T-helper 1 cell (primary cell): ENCODE results near the gene TATDN2.
"Not testable (repeated sequence)": the region's sequence is repeated elsewhere in the genome, so short reads cannot be mapped to it uniquely, and the experiment has no call there.

ENCODE experiments used
- DNase-seq, 5 donors: peaks; one replicate each; pipeline ENCODE4 v3.0.0-alpha.2; 2012 to 2020

The TATDN2 gene

GRCh38 chr3:10268930-10269329 is 20.7 kb downstream of the TATDN2 start:
- no peak for DNase-seq

GRCh38 chr3:10269443-10269842 is 21.2 kb downstream of the TATDN2 start:
- no peak for DNase-seq

- not testable (repeated sequence) for DNase-seq
These were observed 24.2 kb downstream of the TATDN2 start for GRCh38 chr3:10272476-10272875.

DNA sequence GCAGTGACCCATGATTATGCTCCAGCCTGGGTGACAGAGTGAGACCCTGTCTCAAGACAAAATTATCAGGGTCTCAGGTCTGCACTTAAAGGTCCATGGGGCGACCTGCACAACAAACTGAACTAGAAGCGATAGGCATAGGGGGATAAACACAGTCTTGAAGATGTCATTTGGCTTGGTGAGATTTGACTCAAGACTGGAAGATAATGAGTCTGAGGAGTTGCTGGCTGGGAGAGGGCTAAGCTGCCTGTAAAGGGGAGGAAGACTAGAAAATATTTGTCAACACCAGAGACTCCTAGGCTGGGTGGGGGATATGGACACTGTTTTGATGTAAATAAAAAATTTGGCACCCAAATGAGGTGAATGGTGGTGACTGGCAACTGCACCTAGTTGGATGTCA is 24.7 kb downstream of the TATDN2 start:
- DNase-seq, result no peak

DNA sequence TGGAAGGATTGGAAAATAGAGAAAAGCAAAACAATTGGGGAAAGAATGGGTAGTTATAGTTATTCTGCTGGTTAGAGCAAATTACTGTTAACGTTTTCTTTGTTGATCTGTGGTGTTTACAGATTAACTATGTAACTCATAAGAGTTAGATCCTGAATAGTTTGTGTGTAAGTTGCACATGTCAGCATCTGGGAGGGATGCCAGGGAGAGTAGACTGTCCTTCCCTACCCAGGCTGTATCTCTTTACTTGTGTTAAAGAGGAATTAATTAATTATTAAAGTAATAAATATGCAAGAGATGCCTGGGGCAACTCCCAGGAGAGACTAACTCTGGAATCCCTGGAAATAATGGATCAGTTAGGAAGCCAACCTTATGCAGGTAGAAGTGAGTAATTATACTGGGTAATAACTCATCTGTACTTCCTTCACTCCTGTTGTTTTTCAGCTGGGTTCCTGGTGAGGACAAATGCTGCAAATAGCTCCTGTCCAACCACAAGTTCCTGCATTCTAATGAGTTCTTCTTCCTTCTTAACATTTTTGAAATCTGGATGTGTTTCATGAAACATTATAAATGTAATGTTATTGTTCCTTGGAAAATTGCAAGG is 25.5 kb downstream of the TATDN2 start:
- no peak for DNase-seq

DNA sequence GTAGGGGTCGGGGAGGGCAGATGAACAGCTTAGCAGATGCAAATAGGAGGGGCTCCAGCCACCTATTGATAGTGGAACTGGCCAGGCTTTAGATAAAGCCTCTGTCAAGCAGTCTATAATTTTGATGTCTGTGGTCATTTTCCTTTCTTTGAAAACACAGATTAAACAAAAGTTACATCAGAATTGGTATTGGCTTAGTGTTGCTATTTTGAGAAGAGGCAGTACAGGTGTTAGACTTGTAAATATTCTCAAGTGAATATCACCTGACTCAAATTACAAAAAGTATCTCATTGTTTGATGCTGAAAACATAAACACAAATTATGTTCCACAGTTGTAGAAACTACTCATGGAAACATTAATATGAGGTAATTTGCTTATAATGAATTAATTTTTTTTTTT is 26.3 kb downstream of the TATDN2 start:
- DNase-seq, result no peak

GRCh38 chr3:10277115-10277625 is 28.9 kb downstream of the TATDN2 start:
- no peak for DNase-seq

DNA sequence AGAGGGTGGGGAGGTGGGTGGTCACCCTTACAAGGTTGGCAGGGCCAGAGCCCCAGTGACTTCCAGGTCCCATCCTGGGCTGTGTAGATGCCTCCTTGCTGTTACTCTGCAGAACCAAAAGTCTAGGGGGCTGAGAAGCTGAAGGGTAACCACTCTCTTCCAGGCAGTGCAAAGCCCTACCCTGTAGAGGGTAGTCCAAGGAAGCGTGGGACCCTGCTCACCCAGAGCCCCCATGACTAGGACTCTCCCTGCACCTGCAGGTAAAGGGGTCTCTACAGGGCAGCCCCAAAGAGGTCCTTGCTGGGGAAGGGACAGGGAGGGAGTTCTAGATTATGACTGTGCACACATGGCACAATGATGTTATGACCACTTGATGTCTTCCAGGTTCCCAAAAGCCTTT is 30.2 kb downstream of the TATDN2 start:
- DNase-seq, result no peak

DNA sequence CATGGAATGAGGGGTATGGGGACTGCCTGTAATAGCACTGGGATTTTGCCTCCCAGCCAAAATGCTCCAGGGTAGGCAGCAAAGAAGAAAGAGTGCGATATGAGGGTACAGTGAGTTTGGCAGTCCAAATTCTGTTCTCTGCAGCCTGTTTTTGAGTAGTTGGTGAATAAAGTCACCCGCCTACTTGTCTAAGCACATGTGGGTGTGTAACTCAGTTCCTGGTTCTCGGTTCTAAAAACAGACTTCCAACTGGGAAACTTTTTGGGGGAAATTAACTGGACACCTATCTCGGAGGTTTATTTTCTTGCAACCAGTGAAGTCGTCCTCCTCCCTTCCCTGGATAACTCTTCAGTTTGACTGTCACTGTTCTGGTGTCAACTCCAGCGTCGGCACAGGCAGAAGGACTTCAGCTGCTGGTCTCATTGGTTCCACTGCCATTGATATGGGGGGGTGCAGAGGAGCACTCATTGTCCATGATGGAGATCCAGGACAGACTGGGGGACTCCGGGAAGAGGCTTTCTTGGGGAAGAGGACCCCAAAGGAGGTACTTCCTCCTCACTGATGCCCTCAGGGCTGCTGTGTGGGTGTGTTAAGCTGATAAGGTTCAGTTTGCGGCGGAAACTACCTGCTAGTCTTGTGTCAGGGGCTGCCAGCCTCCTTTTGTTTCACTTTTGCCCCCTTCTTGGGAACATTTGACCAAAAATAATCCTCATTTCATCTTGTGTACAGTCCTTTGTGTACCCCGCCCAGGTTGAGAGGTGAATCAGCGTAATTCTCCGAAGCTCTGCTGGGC is 31.3 kb downstream of the TATDN2 start:
- no peak for DNase-seq

- DNase-seq, result no peak
These were observed 31.9 kb downstream of the TATDN2 start for GRCh38 chr3:10280177-10280529.

GRCh38 chr3:10280571-10280970 is 32.3 kb downstream of the TATDN2 start:
- DNase-seq, result no peak

GRCh38 chr3:10281951-10282350 is 33.7 kb downstream of the TATDN2 start:
- no peak for DNase-seq

DNA sequence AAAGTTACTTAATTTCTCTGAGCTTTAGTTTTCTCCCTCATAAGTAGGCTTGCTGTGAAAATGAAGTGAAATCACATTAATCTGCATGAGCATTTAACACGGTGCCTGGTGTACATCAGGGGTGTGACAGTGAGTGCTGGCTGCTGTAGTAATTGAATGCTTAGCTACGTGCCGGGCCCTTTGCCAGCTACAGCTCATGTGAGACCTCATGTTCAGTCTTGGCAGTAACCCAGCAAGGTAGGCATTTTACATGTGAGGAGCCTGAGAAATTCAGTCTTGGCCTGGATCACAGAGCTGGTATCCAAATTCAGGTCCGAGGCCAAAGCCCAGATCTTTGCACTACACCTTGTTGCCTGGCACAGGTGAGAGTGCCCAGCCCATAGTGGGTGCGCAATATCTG is 35.4 kb downstream of the TATDN2 start:
- DNase-seq, result no peak

DNA sequence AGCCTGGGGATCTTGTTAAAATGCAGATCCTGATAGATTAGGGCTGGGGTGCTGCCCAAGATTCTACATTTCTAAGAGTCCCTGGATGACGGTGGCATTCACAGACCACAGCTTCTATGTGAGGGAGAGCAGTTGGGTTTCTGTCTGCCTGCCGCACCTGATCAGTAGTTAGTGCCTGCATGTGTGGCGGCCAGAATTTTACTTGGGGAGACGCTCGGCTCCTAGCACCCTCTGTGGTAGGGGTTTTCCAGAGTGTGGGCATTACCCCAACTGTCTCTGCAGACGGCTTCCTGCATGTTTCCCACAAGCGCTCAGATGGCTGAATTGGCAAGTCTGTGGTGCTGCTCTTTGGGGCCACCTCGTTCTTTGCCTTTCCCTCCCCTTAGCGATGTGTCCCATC is 36.2 kb downstream of the TATDN2 start:
- peak; percentile 17 to 61 (median 44) for DNase-seq

- no peak for DNase-seq
These were observed 37.2 kb downstream of the TATDN2 start for GRCh38 chr3:10285272-10286132.

- DNase-seq, result no peak
These were observed 37.9 kb downstream of the TATDN2 start for GRCh38 chr3:10286133-10286524.

DNA sequence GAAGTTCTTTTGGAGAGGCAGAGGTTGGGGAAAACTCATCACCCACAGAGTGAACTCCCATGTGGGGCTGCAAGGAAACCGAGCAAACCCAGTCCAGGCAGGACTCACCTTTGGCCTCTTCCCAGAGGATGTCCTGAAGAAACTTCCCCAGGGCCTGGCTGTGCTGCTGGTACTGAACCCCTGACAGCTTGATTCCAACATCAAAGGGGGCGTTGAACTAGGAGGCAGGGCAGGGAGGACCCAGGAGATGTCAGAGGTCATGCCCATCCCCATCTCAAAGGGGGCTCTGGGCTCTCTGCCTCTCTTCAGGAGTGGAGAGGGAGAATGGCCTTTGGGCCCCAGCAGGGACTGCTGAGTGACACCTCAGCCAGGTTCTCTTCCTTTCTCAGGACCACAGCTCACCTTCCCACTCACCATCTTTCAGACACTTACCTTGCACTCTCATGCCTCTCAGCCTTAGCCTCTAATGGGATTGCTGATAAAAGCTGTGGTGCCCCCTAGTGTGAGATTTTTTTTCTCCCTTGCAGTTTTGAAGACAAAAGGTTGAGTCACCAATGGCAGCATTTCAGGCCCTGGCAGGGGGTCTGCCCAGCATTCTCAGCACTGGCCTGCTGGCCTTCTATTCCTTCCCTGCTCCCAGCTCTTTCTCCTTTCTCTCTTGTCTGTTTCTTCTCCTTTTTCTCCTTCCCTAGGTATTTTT is 38.5 kb downstream of the TATDN2 start:
- no peak for DNase-seq

DNA sequence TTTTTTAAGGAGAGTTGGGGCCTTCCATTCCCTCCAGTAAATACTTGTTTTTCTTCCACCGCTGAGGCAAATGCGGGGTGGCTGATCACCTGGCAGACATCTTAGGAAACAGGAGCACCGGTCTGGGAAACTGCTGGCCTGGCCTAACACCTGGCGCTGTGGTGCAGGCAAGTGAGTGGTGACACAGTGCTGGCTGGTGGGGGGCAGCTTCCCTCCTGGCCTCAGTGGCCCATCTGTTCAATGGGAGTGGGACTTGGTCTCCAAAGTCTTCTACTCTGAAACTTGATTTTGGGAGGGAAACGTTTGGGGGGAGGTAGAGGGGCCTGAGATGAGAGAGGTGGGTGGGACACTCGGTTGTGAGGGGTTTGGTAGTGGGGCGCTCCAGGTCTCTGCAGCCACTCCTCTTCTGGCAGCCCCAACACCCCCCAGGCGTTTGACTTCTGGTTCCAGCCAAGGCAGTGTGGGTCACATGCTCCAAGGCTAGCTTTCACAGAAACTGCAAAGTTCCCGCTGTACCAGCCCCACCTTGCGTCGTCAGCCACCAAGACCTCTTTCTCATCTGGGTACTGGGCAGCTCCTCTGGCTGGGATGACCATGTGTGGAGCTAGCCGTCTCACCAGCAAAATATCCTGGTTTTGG is 39.8 kb downstream of the TATDN2 start:
- no peak for DNase-seq

- no peak for DNase-seq
These were observed 40.3 kb downstream of the TATDN2 start for GRCh38 chr3:10288575-10288960.

- no peak for DNase-seq
These were observed 40.8 kb downstream of the TATDN2 start for GRCh38 chr3:10289077-10289476.

DNA sequence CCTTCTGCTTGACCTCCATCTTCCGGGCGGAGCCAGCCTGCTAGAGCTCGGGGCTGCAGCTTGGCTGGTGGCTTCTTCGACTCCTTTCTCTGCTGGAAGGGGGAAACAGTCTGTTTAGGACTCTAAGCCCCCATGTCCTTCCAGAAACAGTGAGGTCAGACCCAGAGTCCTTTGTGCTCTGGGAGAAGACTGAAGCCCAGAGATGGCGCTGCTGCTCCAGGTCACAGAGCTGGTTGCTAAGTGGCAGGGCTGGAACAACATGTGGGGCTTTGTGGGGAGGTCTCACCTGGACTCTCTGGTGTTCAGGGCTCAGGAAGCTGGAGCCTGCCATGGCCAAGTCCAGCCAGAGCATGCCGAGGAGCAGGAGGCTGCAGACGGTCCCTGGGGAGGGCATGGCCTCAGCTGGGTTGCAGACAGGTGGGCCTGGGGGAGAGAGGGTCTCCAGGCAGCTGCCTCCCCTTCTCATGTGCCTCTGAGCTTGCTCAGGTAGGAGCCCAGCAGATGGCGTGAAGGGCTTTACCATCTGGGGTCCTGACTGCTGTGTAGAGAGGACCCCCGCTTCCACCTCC is 41.6 kb downstream of the TATDN2 start:
- no peak for DNase-seq
